SU-DHL-6 (cell line): ENCODE measurements around the gene NAA35.

Experiments
- EZH2phosphoT487 ChIP-seq: fragments of 200-600 bp; sonication (generic), shearing (Covaris generic); conservative IDR thresholded peaks from 2 replicates; pipeline ENCODE4 v1.6.1; 2018; ENCODE audit warnings: mild to moderate bottlenecking, antibody characterized with exemption, low read length, moderate library complexity, mixed read lengths
- TF ChIP-seq, protein P1 (sequence below): fragments of 200-600 bp; sonication (generic); IDR thresholded peaks from one replicate; pipeline ENCODE4 v1.5.1; 2017; ENCODE audit warnings: antibody characterized with exemption, mild to moderate bottlenecking, low read length, moderate library complexity; ENCODE audit not compliant: insufficient read depth, poor library complexity, severe bottlenecking

DNA sequence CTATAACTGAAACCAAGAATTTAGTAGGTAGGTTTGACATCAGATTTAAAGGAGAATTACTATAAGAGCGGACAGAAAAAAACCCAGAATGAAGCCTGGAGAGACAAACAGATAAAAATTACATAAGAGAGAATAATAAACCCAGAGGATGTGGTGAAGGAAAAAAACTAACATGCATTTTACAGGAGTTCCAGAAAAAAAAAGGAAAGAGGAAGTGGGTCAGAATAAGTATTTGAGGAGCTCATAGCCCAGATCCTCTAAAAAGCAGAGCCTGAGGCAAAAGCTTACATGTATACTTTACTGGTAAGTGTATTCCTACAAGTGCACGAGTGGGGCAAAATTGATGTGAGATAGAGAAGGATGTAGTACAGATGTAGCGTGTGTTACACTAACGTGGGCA, 43.1 kb upstream of the NAA35 start:
- TF ChIP-seq, protein P1, sequence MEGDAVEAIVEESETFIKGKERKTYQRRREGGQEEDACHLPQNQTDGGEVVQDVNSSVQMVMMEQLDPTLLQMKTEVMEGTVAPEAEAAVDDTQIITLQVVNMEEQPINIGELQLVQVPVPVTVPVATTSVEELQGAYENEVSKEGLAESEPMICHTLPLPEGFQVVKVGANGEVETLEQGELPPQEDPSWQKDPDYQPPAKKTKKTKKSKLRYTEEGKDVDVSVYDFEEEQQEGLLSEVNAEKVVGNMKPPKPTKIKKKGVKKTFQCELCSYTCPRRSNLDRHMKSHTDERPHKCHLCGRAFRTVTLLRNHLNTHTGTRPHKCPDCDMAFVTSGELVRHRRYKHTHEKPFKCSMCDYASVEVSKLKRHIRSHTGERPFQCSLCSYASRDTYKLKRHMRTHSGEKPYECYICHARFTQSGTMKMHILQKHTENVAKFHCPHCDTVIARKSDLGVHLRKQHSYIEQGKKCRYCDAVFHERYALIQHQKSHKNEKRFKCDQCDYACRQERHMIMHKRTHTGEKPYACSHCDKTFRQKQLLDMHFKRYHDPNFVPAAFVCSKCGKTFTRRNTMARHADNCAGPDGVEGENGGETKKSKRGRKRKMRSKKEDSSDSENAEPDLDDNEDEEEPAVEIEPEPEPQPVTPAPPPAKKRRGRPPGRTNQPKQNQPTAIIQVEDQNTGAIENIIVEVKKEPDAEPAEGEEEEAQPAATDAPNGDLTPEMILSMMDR, result no peak
- TF ChIP-seq EZH2phosphoT487, result no peak
